Adrenal gland (tissue), 12 donors: ENCODE data around the gene MACROD2. TPM values are rescaled to one million over a fixed set of nuclear protein-coding genes. Genes with fewer than 3 reads are reported as not detected.

Experiments used
- DNase-seq, 7 donors: peaks; one replicate each; pipeline ENCODE4 v3.0.0-alpha.2; 2019 to 2020
- H3K27ac ChIP-seq, 5 donors: fragments of 200-600 bp; sonication (generic) in 4 of 5; 1 replicate in 3 of 5; 2 replicates in 2 of 5; pipeline versions ENCODE4 v1.5.1 to v1.8.0; 2016 to 2020; ENCODE audit warnings: mild to moderate bottlenecking in 1 of 5
- H3K27me3 ChIP-seq: fragments of 200-600 bp; 2 replicates; pipeline ENCODE4 v1.8.0; 2021
- H3K36me3 ChIP-seq, 2 donors: fragments of 200-600 bp; replicated peaks in 1 of 2; 1 replicate in 1 of 2; 2 replicates in 1 of 2; pipeline versions ENCODE4 v1.5.1 to v1.8.0; 2018 to 2022
- H3K4me1 ChIP-seq, 2 donors: fragments of 200-600 bp; replicated peaks in 1 of 2; 1 replicate in 1 of 2; 2 replicates in 1 of 2; pipeline versions ENCODE4 v1.5.1 to v1.8.0; 2018 to 2021
- H3K4me3 ChIP-seq, 4 donors: fragments of 200-600 bp; sonication (generic) in 3 of 4; one replicate each; pipeline ENCODE4 v1.5.1; 2016 to 2018
- H3K9me3 ChIP-seq, 3 donors: fragments of 200-600 bp; sonication (generic) in 1 of 3; replicated peaks in 1 of 3; 1 replicate in 2 of 3; 2 replicates in 1 of 3; pipeline versions ENCODE4 v1.5.1 to v1.8.0; 2016 to 2021
- POLR2A ChIP-seq, 2 donors: fragments of 450-650 bp; IDR thresholded peaks; one replicate each; pipeline ENCODE4 v1.6.1; 2017; ENCODE audit warnings: antibody characterized with exemption in 2 of 2, mild to moderate bottlenecking in 2 of 2, moderate library complexity in 1 of 2
- WGBS, 4 donors: extraction: QIAGEN DNeasy Blood & Tissue Kit in 2 of 4; methylation state at CpG; one replicate each; pipeline versions ENCODE4 v1.1.5 to v1.1.7; 2013 to 2017; 5-methylcytosine and 5-hydroxymethylcytosine counted together
- intact Hi-C, 2 donors: fragments of 100-400 bp; cut with DNase I; formaldehyde crosslinking; loops; one replicate each; pipeline versions ENCODE4 v1.14.1 to v1.15.0; 2022 to 2023
- polyA plus RNA-seq, 3 donors: library from polyadenylated mRNA; stranded (reverse); fragments of 200-250 nt in 2 of 3; fragments of 350-450 nt in 1 of 3; fragmentation: Illumina TruSeq in 1 of 3; extraction: RNeasy Lipid Tissue Mini Kit (QIAGEN cat#74804) in 1 of 3; gene quantifications; one replicate each; pipeline ENCODE4 v1.2.3, GENCODE V29; 2013 to 2014
- total RNA-seq, 9 donors: library from RNA; depleted of rRNA in 4 of 9; stranded (reverse); fragments of >200 nt in 4 of 9; fragments of 120-200 nt in 1 of 9; fragmentation: NEBNext Ultra II Directional in 1 of 9; extraction: Animal tissue kit (Norgen Biotek cat#: 25700) in 1 of 9; gene quantifications; one replicate each; pipeline versions ENCODE4 v1.1.0 to v1.2.4, GENCODE V29; 2013 to 2023
- TF ChIP-seq, protein P1 (sequence below), 6 experiments: fragments of 450-650 bp in 4 of 6; fragments of 200-600 bp in 2 of 6; sonication (generic) in 1 of 6; IDR thresholded peaks; 1 replicate in 5 of 6; 2 replicates in 1 of 6; pipeline versions ENCODE4 v1.5.1 to v1.8.0; 2016 to 2021; ENCODE audit warnings: antibody characterized with exemption in 6 of 6, mild to moderate bottlenecking in 2 of 6, moderate library complexity in 1 of 6
- donor health status: healthy with polysubstance abuse.
- donor health status: Bipolar disorder and iron deficiency.
- donor health status: DM: yes; HTN: yes; CAD: no.
- donor health status: DM: no; HTN: no; CAD: no.
- donor health status: DM: no; HTN: no; CAD: no.
- donor health status: DM: yes; HTN: yes; CAD: no.

MACROD2 gene
- total and polyA plus RNA-seq, 12 donors = 1.1 to 21.2 (median 6.4) TPM

GRCh38 chr20:14790771-14791620 lies 795.7 kb downstream of the MACROD2 start:
- H3K27ac ChIP-seq = no peak overlapping the region
- no peaks in the 10 kb centered on the region for H3K36me3 ChIP-seq
- no peaks in the 10 kb centered on the region for H3K27me3 ChIP-seq
- H3K9me3 ChIP-seq = no peaks in the 10 kb centered on the region
- intact Hi-C loops = no loop called here
- no peak for DNase-seq
- no peaks in the 10 kb centered on the region for H3K4me1 ChIP-seq
- 70 to 79% (median 77%) methylated on average over 10 of the region's 10 CpGs for WGBS, 4 donors
- no peak overlapping the region for H3K4me3 ChIP-seq
- TF ChIP-seq, protein P1, sequence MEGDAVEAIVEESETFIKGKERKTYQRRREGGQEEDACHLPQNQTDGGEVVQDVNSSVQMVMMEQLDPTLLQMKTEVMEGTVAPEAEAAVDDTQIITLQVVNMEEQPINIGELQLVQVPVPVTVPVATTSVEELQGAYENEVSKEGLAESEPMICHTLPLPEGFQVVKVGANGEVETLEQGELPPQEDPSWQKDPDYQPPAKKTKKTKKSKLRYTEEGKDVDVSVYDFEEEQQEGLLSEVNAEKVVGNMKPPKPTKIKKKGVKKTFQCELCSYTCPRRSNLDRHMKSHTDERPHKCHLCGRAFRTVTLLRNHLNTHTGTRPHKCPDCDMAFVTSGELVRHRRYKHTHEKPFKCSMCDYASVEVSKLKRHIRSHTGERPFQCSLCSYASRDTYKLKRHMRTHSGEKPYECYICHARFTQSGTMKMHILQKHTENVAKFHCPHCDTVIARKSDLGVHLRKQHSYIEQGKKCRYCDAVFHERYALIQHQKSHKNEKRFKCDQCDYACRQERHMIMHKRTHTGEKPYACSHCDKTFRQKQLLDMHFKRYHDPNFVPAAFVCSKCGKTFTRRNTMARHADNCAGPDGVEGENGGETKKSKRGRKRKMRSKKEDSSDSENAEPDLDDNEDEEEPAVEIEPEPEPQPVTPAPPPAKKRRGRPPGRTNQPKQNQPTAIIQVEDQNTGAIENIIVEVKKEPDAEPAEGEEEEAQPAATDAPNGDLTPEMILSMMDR (IDR thresholded peaks at IDR 0.05) = no peak
- TF ChIP-seq POLR2A (IDR thresholded peaks at IDR 0.05) = no peak

GRCh38 chr20:14792915-14793314 lies 797.6 kb downstream of the MACROD2 start:
- Histone ChIP-seq H3K9me3 (no peaks in the 10 kb centered on the region), H3K4me3 (no peak overlapping the region), H3K27ac (no peak overlapping the region), H3K27me3 (no peaks in the 10 kb centered on the region), H3K36me3 (no peaks in the 10 kb centered on the region), H3K4me1 (no peaks in the 10 kb centered on the region)
- 91 to 96% (median 95%) methylated on average over 1 of the region's 1 CpG for WGBS, 4 donors
- intact Hi-C loops = no loop called here
- DNase-seq = no peak
- TF ChIP-seq, protein P1 (IDR thresholded peaks at IDR 0.05) = no peak
- no peak for TF ChIP-seq POLR2A (IDR thresholded peaks at IDR 0.05)

DNA sequence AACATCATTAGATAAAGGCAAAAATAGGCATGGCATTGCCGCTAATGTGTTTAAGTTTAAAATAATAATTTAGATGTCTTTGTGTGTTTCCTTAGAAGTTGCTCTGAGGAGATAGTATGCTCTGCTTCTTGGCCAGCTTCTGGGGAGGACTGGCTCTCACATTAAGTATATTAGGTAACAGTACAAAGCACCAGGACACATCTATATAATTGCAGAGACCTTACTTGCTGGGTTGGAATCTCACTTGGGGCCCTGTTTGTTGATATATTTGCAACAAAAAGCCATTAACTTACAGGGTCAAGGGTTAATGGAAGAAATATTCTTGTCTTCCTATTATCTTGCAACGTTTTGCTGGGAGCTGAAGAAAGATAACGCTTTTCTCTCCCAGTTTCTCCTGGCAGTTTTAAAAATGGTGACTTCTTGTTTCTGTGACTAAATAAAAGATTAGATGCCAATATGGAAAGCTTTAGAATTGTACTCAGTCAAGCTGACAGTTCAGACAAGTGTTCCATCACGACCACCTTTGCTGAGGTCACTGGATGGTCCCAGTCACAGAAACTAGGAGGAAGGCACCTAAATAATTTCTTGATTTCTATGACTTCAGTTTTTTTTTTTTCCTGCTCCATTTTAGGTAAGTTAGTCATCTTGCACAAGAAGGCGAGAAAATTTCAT lies 804.4 kb downstream of the MACROD2 start:
- H3K36me3 ChIP-seq = no peaks in the 10 kb centered on the region
- TF ChIP-seq, protein P1 (IDR thresholded peaks at IDR 0.05) = no peak
- no peak for TF ChIP-seq POLR2A (IDR thresholded peaks at IDR 0.05)
- no peak overlapping the region for H3K4me3 ChIP-seq
- H3K4me1 ChIP-seq = no peaks in the 10 kb centered on the region
- H3K27me3 ChIP-seq = no peaks in the 10 kb centered on the region
- 61 to 78% (median 69%) methylated on average over 5 of the region's 5 CpGs for WGBS, 4 donors
- no peak for DNase-seq
- intact Hi-C loops = no loop called here
- H3K27ac ChIP-seq = no peak overlapping the region
- H3K9me3 ChIP-seq = no peaks in the 10 kb centered on the region

- Histone ChIP-seq H3K27ac (no peak overlapping the region), H3K4me3 (no peak overlapping the region), H3K27me3 (no peaks in the 10 kb centered on the region), H3K4me1 (no peaks in the 10 kb centered on the region), H3K9me3 (no peaks in the 10 kb centered on the region), H3K36me3 (no peaks in the 10 kb centered on the region)
- no peak for DNase-seq
- TF ChIP-seq, protein P1 (IDR thresholded peaks at IDR 0.05) = no peak
- no peak for TF ChIP-seq POLR2A (IDR thresholded peaks at IDR 0.05)
- intact Hi-C loops = no loop called here
- WGBS, 4 donors = 79 to 82% (median 81%) methylated on average over 7 of the region's 7 CpGs
Observed at GRCh38 chr20:14800707-14801425, 805.5 kb downstream of the MACROD2 start.
